Measurements from ENCODE around the gene WDR12. TPM values are rescaled to one million over a fixed set of nuclear protein-coding genes. Genes with fewer than 3 reads are reported as not detected.
"Not testable (repeated sequence)": the region's sequence is repeated elsewhere in the genome, so short reads cannot be mapped to it uniquely, and the experiment has no call there.

Gene WDR12
- total and polyA plus RNA-seq, 4 donors = 4.3 to 25.2 (median 12.5) TPM

GRCh38 chr2:202938960-202939359, 27.5 kb upstream of the WDR12 start:
- H3K36me3 ChIP-seq (ENCODE audit: control insufficient read depth in 1 of 2, insufficient read depth in 2 of 2, low read length in 1 of 2) = no peaks in the 10 kb centered on the region

DNA sequence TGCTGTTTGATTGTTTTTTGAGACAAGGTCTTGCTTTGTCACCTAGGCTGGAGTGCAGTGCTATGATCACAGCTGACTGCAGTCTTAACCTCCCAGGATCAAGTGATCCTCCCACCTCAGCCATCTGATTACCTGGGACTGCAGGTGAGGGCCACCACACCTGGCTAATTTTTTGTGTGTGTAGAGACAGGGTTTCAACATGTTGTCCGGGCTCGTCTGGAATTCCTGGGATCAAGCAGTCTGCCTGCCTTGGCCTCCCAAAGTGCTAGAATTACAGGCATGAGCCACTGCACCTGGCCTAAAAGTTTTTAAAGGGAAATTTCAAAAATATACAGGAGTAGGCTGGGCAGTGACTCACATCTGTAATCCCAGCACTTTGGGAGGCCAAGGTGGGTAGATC, 23.0 kb upstream of the WDR12 start:
- intact Hi-C loops (cut with DNase I) = no loop called here
- no peaks in the 10 kb centered on the region for H3K4me1 ChIP-seq (ENCODE audit: control insufficient read depth in 1 of 2, insufficient read depth in 2 of 2, low read length in 2 of 2)
- DNase-seq = no peak

More at GRCh38 chr2:202938960-202939359, 27.5 kb upstream of the WDR12 start:
- Histone ChIP-seq H3K4me1 (ENCODE audit: control insufficient read depth in 1 of 2, insufficient read depth in 2 of 2, low read length in 2 of 2) (no peaks in the 10 kb centered on the region), H3K27me3 (ENCODE audit: control insufficient read depth in 1 of 2, insufficient read depth in 2 of 2, low read length in 1 of 2) (no peaks in the 10 kb centered on the region), H3K4me3 (ENCODE audit: low read length in 2 of 2) (no peak overlapping the region), H3K9me3 (ENCODE audit: control insufficient read depth, low read length) (no peaks in the 10 kb centered on the region), H3K27ac (ENCODE audit: low read depth in 1 of 2, low read length in 2 of 2) (no peak overlapping the region)
- 96 to 97% methylated on average over 3 of the region's 3 CpGs for WGBS, 2 donors
- ATAC-seq (ENCODE audit: low FRiP score) (no peak), DNase-seq (no peak)
- intact Hi-C loops (cut with DNase I) = no loop called here

GRCh38 chr2:202933958-202934357, 22.5 kb upstream of the WDR12 start:
- no peaks in the 10 kb centered on the region for H3K9me3 ChIP-seq (ENCODE audit: control insufficient read depth, low read length)
- no peaks in the 10 kb centered on the region for H3K36me3 ChIP-seq (ENCODE audit: control insufficient read depth in 1 of 2, insufficient read depth in 2 of 2, low read length in 1 of 2)
- no peak for ATAC-seq (ENCODE audit: low FRiP score)
- no peaks in the 10 kb centered on the region for H3K4me1 ChIP-seq (ENCODE audit: control insufficient read depth in 1 of 2, insufficient read depth in 2 of 2, low read length in 2 of 2)
- no peak for DNase-seq
- no peak overlapping the region for H3K4me3 ChIP-seq (ENCODE audit: low read length in 2 of 2)
- 91 to 92% methylated on average over 2 of the region's 2 CpGs for WGBS, 2 donors
- H3K27ac ChIP-seq (ENCODE audit: low read depth in 1 of 2, low read length in 2 of 2) = no peak overlapping the region
- intact Hi-C loops (cut with DNase I) = no loop called here
- H3K27me3 ChIP-seq (ENCODE audit: control insufficient read depth in 1 of 2, insufficient read depth in 2 of 2, low read length in 1 of 2) = no peaks in the 10 kb centered on the region

More for the DNA sequence above, 23.0 kb upstream of the WDR12 start:
- H3K27ac ChIP-seq (ENCODE audit: low read depth in 1 of 2, low read length in 2 of 2) = no peak overlapping the region
- H3K4me3 ChIP-seq (ENCODE audit: low read length in 2 of 2) = no peak overlapping the region
- no peaks in the 10 kb centered on the region for H3K9me3 ChIP-seq (ENCODE audit: control insufficient read depth, low read length)
- no peak for ATAC-seq (ENCODE audit: low FRiP score)
- WGBS, 2 donors = 94 to 100% methylated on average over 2 of the region's 2 CpGs
- no peaks in the 10 kb centered on the region for H3K36me3 ChIP-seq (ENCODE audit: control insufficient read depth in 1 of 2, insufficient read depth in 2 of 2, low read length in 1 of 2)
- no peaks in the 10 kb centered on the region for H3K27me3 ChIP-seq (ENCODE audit: control insufficient read depth in 1 of 2, insufficient read depth in 2 of 2, low read length in 1 of 2)

DNA sequence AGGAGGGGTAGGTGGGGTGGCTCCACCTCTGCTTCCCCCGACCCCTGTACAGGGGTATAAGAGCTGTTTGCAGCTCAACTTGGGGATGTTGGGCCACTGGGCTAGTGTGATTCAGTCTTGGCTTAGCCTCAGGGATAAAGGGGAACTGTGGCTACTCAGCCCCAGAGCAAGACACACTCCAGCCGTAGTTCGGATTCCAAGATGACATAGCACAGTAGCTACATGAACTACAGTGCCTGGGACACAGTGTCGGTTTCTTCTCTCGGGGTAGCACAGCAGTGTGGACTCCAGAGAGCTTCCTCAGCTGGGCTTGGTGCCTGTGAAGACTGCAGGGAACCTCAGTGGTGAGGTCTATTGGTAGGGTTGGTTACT, 21.7 kb upstream of the WDR12 start:
- H3K4me3 ChIP-seq (ENCODE audit: low read length in 2 of 2) = no peak overlapping the region
- intact Hi-C loops (cut with DNase I) = no loop called here
- H3K4me1 ChIP-seq (ENCODE audit: control insufficient read depth in 1 of 2, insufficient read depth in 2 of 2, low read length in 2 of 2) = no peaks in the 10 kb centered on the region
- H3K27ac ChIP-seq (ENCODE audit: low read depth in 1 of 2, low read length in 2 of 2) = no peak overlapping the region
- DNase-seq = no peak
- 93 to 94% methylated on average over 5 of the region's 5 CpGs for WGBS, 2 donors
- no peak for ATAC-seq (ENCODE audit: low FRiP score)
- H3K9me3 ChIP-seq (ENCODE audit: control insufficient read depth, low read length) = no peaks in the 10 kb centered on the region
- H3K36me3 ChIP-seq (ENCODE audit: control insufficient read depth in 1 of 2, insufficient read depth in 2 of 2, low read length in 1 of 2) = no peaks in the 10 kb centered on the region
- H3K27me3 ChIP-seq (ENCODE audit: control insufficient read depth in 1 of 2, insufficient read depth in 2 of 2, low read length in 1 of 2) = no peaks in the 10 kb centered on the region

DNA sequence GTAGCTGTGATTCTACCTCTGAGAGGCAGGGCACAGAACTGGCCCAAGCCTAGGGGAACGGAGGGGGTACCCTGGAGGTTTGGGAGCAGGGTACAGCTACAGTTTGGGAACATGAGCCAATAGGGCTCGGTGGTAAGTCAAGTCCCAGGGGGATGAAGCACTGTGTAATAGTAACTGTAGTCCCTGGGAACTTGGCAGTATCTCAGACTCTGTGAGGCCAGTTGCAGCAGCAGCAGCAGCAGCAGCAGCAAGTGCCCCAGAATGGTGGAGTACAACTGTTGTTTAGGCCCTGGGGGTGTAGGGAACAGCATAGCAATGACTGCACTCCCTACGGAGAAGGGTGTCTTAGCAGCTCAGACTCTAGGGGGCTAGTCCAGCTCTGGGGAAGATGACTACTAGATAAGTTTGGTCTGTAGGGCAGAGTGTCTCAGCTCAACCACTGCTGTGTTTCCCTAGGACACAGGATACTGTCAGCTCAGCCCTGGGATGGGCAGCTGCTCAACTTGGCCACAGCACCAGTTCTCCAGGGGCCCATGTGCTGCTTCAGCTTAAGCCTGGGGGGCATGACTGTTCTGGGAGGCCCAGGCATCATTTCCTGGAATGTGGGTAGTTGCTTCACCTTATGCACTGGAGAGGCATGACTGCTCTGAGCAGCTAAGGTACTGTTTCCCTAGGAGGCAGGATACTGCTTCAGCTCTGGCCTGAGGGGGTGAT, 21.1 kb upstream of the WDR12 start:
- H3K4me3 ChIP-seq (ENCODE audit: low read length in 2 of 2) = no peak overlapping the region
- no peak overlapping the region for H3K27ac ChIP-seq (ENCODE audit: low read depth in 1 of 2, low read length in 2 of 2)
- H3K36me3 ChIP-seq (ENCODE audit: control insufficient read depth in 1 of 2, insufficient read depth in 2 of 2, low read length in 1 of 2) = no peaks in the 10 kb centered on the region
- whole genome bisulfite sequencing, 2 donors = 51 to 56% methylated on average over 3 of the region's 3 CpGs
- H3K9me3 ChIP-seq (ENCODE audit: control insufficient read depth, low read length) = no peaks in the 10 kb centered on the region
- intact Hi-C loops (cut with DNase I) = no loop called here
- DNase-seq (no peak), ATAC-seq (ENCODE audit: low FRiP score) (peak; percentile 26)
- no peaks in the 10 kb centered on the region for H3K27me3 ChIP-seq (ENCODE audit: control insufficient read depth in 1 of 2, insufficient read depth in 2 of 2, low read length in 1 of 2)
- H3K4me1 ChIP-seq (ENCODE audit: control insufficient read depth in 1 of 2, insufficient read depth in 2 of 2, low read length in 2 of 2) = no peaks in the 10 kb centered on the region

DNA sequence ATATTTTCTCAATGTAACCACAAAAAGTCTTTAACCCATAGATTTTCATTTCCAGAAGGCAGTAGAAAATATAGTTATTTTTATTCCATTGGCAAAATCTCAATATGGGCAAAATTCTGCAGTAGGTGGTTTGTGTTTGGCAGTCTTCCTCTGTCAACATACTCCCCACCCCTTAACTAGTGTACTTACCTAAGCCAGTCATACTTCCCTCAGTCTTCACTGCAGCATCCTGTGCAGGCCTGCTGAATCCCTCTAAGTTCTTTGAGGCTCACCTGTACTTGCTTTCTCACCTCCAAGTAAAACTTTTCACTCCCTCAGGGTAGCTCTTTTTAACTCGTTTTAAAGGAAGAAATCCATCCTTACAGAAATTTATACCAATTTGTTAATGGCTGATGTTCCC, 7.4 kb upstream of the WDR12 start:
- DNase-seq (no peak), ATAC-seq (ENCODE audit: low FRiP score) (no peak)
- intact Hi-C loops (cut with DNase I) = loop anchor here (10.0 kb wide), 2 partner anchors 96 to 166 kb away; partner anchors contain the start of gene NBEAL1 (in 1 of the 2)
- no peaks in the 10 kb centered on the region for H3K4me1 ChIP-seq (ENCODE audit: control insufficient read depth in 1 of 2, insufficient read depth in 2 of 2, low read length in 2 of 2)
- whole genome bisulfite sequencing, 2 donors = 85 to 86% methylated on average over 1 of the region's 1 CpG
- H3K4me3 ChIP-seq (ENCODE audit: low read length in 2 of 2) = no peak overlapping the region
- H3K27me3 ChIP-seq (ENCODE audit: control insufficient read depth in 1 of 2, insufficient read depth in 2 of 2, low read length in 1 of 2) = no peaks in the 10 kb centered on the region
- H3K27ac ChIP-seq (ENCODE audit: low read depth in 1 of 2, low read length in 2 of 2) = no peak overlapping the region
- H3K36me3 ChIP-seq (ENCODE audit: control insufficient read depth in 1 of 2, insufficient read depth in 2 of 2, low read length in 1 of 2) = no peaks in the 10 kb centered on the region
- no peaks in the 10 kb centered on the region for H3K9me3 ChIP-seq (ENCODE audit: control insufficient read depth, low read length)

GRCh38 chr2:202912342-202913201, 1.1 kb upstream of the WDR12 start:
- not testable (repeated sequence) for H3K9me3 ChIP-seq (ENCODE audit: control insufficient read depth, low read length); H3K27me3 ChIP-seq (ENCODE audit: control insufficient read depth in 1 of 2, insufficient read depth in 2 of 2, low read length in 1 of 2); H3K36me3 ChIP-seq (ENCODE audit: control insufficient read depth in 1 of 2, insufficient read depth in 2 of 2, low read length in 1 of 2); H3K4me1 ChIP-seq (ENCODE audit: control insufficient read depth in 1 of 2, insufficient read depth in 2 of 2, low read length in 2 of 2)
- DNase-seq = peak in 1 of 2 donors; percentile 60
- intact Hi-C loops (cut with DNase I) = loop anchor here (5.0 to 10.0 kb wide), 3 partner anchors 102 to 325 kb away; partner anchors contain the start of genes CYP20A1 (in 1 of the 2) and NBEAL1 (in 1 of the 2)
- H3K27ac ChIP-seq (ENCODE audit: low read depth in 1 of 2, low read length in 2 of 2) = peak overlapping the region in 1 of 2 donors; percentile 79
- peak; percentile 90 for ATAC-seq (ENCODE audit: low FRiP score)
- peak overlapping the region; percentile 79 to 99 for H3K4me3 ChIP-seq (ENCODE audit: low read length in 2 of 2)
- WGBS, 2 donors = 2 to 6% methylated on average over 7 to 26 of the region's 49 CpGs

- DNase-seq = no peak
Measured at GRCh38 chr2:202911203-202911511, 316 bp downstream of the WDR12 start.

More at GRCh38 chr2:202911203-202911511, 316 bp downstream of the WDR12 start:
- peak; percentile 20 for ATAC-seq (ENCODE audit: low FRiP score)
- H3K27ac ChIP-seq (ENCODE audit: low read depth in 1 of 2, low read length in 2 of 2) = peak overlapping the region in 1 of 2 donors; percentile 79
- H3K36me3 ChIP-seq (ENCODE audit: control insufficient read depth in 1 of 2, insufficient read depth in 2 of 2, low read length in 1 of 2) = no peaks in the 10 kb centered on the region
- no peaks in the 10 kb centered on the region for H3K9me3 ChIP-seq (ENCODE audit: control insufficient read depth, low read length)
- H3K4me3 ChIP-seq (ENCODE audit: low read length in 2 of 2) = peak overlapping the region; percentile 79 to 99
- peaks cover 0 to 4% of the 10 kb centered on the region in 2 donors for H3K4me1 ChIP-seq (ENCODE audit: control insufficient read depth in 1 of 2, insufficient read depth in 2 of 2, low read length in 2 of 2)
- H3K27me3 ChIP-seq (ENCODE audit: control insufficient read depth in 1 of 2, insufficient read depth in 2 of 2, low read length in 1 of 2) = no peaks in the 10 kb centered on the region
- 0% methylated on average over 8 of the region's 8 CpGs for WGBS, 2 donors
- intact Hi-C loops (cut with DNase I) = loop anchor here (5.0 to 10.0 kb wide), 3 partner anchors 104 to 326 kb away; partner anchors contain the start of genes CYP20A1 (in 1 of the 2) and NBEAL1 (in 1 of the 2)
